Activated T-cell treated with anti-CD3 and anti-CD28 coated beads, Interleukin-2, amount 50 U/mL, for 24 hours (primary cell): Measurements from ENCODE around the gene BTBD6.
A peak's percentile ranks its signal among the peaks of the same experiment; 100 is the strongest.
"Not testable (repeated sequence)": the region's sequence is repeated elsewhere in the genome, so short reads cannot be mapped to it uniquely, and the experiment has no call there.

ENCODE experiments used
- DNase-seq: peaks from one replicate; pipeline ENCODE4 v3.0.0-alpha.2; 2020
- H3K27ac Mint-ChIP-seq: 2 replicates; pipeline ENCODE4 v1.8.0; 2020; ENCODE audit warnings: mild to moderate bottlenecking, mixed read lengths
- H3K27me3 Mint-ChIP-seq: 2 replicates; pipeline ENCODE4 v1.8.0; 2020; ENCODE audit warnings: mixed read lengths
- H3K36me3 Mint-ChIP-seq: 2 replicates; pipeline ENCODE4 v1.8.0; 2020; ENCODE audit warnings: low read depth, mixed read lengths
- H3K4me1 Mint-ChIP-seq: 2 replicates; pipeline ENCODE4 v1.8.0; 2020; ENCODE audit warnings: low read depth, mixed read lengths
- H3K4me3 Mint-ChIP-seq: 2 replicates; pipeline ENCODE4 v1.8.0; 2020; ENCODE audit warnings: mild to moderate bottlenecking, moderate library complexity, mixed read lengths
- H3K9me3 Mint-ChIP-seq: 2 replicates; pipeline ENCODE4 v1.8.0; 2020; ENCODE audit warnings: mixed read lengths

The BTBD6 gene

GRCh38 chr14:105281371-105282097, 33.2 kb downstream of the BTBD6 start:
- Mint-ChIP-seq H3K27me3 (no peaks in the 10 kb centered on the region), H3K9me3 (no peaks in the 10 kb centered on the region), H3K4me3 (no peak overlapping the region), H3K27ac (peak overlapping the region; percentile 17), H3K36me3 (peaks cover 33% of the 10 kb centered on the region), H3K4me1 (peaks cover 31% of the 10 kb centered on the region)
- DNase-seq: no peak

DNA sequence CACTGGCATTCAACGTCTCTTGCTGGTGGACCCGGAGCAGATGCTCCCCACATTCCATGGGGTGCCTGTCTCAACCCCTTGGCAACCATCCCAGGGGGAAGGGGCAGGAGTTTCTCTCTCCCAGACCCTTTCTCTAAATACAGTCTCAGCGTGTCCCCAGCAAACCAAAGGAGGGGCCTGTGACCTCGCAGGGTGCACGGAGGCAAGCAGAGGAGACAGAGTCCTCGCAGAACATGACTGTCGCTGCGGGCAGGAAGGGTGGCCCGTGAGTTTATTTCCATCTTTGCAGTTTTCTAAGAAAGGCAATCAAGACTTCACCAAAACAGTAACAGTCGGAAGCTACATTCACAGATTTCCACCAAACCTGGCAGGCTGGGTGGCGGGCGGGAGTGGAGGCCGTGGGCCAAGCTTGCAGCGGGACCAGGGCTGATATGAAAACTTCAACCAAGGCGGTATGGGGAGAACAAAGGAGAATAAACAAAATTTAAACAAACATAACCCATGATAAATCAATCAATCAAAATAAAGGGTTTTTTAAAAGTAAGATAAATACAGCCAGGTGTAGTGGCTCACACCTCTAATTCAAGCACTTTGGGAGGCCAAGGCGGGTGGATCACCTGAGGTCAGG, 33.9 kb downstream of the BTBD6 start:
- peaks cover 31% of the 10 kb centered on the region for H3K4me1 Mint-ChIP-seq
- no peak overlapping the region for H3K27ac Mint-ChIP-seq
- no peak for DNase-seq
- H3K9me3 Mint-ChIP-seq: no peaks in the 10 kb centered on the region
- no peak overlapping the region for H3K4me3 Mint-ChIP-seq
- H3K36me3 Mint-ChIP-seq: peaks cover 33% of the 10 kb centered on the region
- H3K27me3 Mint-ChIP-seq: no peaks in the 10 kb centered on the region

DNA sequence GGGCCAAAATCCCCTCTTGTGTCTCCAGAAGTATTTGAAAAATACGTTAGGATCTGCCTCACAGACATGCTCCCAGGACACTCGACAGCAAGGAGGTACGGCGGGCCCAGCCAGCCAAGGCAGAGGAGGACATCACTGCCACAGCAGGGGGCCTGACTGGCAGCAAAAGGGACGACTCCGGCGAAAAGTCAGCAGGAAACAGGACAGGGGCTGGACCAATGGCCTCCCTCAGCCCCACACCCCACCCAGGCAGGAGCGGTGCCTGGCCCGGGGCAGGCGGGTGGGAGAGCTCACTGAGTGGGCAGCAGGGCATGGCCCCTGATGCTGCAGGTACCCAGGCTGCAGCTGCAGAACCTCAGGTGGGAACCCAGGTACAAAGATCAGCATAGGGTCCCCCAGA, 34.7 kb downstream of the BTBD6 start:
- Mint-ChIP-seq H3K4me1 (peaks cover 31% of the 10 kb centered on the region), H3K9me3 (no peaks in the 10 kb centered on the region), H3K4me3 (no peak overlapping the region), H3K36me3 (peaks cover 33% of the 10 kb centered on the region), H3K27me3 (no peaks in the 10 kb centered on the region), H3K27ac (no peak overlapping the region)
- no peak for DNase-seq

GRCh38 chr14:105283899-105284298, 35.6 kb downstream of the BTBD6 start:
- Mint-ChIP-seq H3K4me1 (peaks cover 31% of the 10 kb centered on the region), H3K36me3 (peaks cover 33% of the 10 kb centered on the region), H3K27ac (peak overlapping the region; percentile 71), H3K27me3 (no peaks in the 10 kb centered on the region), H3K9me3 (no peaks in the 10 kb centered on the region), H3K4me3 (no peak overlapping the region)
- DNase-seq: no peak

DNA sequence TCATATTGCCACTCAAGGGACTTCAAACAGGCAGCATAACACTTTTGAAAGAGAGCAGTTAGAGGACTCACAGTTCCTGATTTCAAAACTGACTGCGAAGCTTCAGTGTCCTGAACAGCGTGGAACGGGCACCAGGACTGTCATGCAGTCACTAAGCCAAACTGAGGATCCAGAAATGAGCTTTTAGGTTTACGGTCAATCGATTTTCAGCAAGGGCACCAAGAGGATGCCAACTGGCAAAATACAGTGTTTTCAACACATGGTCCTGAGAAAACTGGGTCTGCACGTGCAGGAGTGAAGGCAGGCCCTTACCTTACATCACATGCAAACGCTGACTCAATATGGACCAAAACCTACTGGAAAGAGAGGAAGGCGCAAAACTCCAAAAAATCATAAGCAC, 36.8 kb downstream of the BTBD6 start:
- no peak for DNase-seq
- no peak overlapping the region for H3K27ac Mint-ChIP-seq
- H3K36me3 Mint-ChIP-seq: peaks cover 29% of the 10 kb centered on the region
- H3K4me3 Mint-ChIP-seq: no peak overlapping the region
- H3K27me3 Mint-ChIP-seq: no peaks in the 10 kb centered on the region
- no peaks in the 10 kb centered on the region for H3K9me3 Mint-ChIP-seq
- peaks cover 26% of the 10 kb centered on the region for H3K4me1 Mint-ChIP-seq

GRCh38 chr14:105286759-105287144, 38.4 kb downstream of the BTBD6 start:
- Mint-ChIP-seq H3K36me3 (peaks cover 24% of the 10 kb centered on the region), H3K9me3 (no peaks in the 10 kb centered on the region), H3K4me1 (peaks cover 34% of the 10 kb centered on the region), H3K27me3 (no peaks in the 10 kb centered on the region), H3K27ac (no peak overlapping the region), H3K4me3 (no peak overlapping the region)
- no peak for DNase-seq

GRCh38 chr14:105287249-105288102, 39.1 kb downstream of the BTBD6 start:
- Mint-ChIP-seq H3K27ac (no peak overlapping the region), H3K4me1 (peaks cover 30% of the 10 kb centered on the region), H3K36me3 (peaks cover 23% of the 10 kb centered on the region), H3K4me3 (no peak overlapping the region), H3K27me3 (no peaks in the 10 kb centered on the region), H3K9me3 (no peaks in the 10 kb centered on the region)
- no peak for DNase-seq

- H3K4me1 Mint-ChIP-seq: peaks cover 39% of the 10 kb centered on the region
- not testable (repeated sequence) for DNase-seq, H3K4me3 Mint-ChIP-seq, H3K9me3 Mint-ChIP-seq, H3K27ac Mint-ChIP-seq, H3K27me3 Mint-ChIP-seq
- H3K36me3 Mint-ChIP-seq: peaks cover 17% of the 10 kb centered on the region
These were observed 40.6 kb downstream of the BTBD6 start for GRCh38 chr14:105288936-105289335.

DNA sequence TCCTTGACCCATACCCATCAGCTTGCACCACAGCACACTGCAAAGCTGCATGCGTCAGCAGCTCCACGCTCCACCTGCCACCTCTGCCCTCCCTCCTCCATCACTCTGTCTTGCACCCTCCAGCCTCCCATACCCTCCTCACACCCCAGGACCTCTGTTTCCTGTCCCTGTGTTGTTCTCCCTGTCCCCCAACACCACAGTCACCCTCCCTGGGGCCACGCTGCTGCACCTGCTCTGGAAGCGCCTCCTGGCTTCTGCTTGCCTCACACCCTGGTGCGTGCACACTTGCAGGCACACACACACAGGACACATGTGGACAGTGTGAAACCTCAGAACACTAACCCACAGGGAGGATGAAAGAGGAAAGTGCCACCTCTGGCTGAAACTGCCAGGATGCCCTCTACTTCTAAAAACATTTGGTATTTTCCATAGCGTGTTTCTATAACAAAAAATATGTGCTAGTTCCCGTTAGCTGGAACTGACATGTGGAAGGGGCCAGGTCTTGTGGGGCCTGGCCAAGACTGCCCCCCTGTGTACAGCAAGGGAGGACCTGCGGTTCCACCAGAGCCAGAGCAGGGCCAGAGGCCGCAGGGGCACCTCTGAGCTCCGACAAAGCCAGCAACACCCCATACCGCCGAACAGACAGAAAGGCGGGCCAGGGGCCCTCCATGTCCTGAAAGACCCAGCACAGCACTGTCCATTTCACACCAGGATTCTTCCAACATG, 42.5 kb downstream of the BTBD6 start:
- H3K4me1 Mint-ChIP-seq: peaks cover 40% of the 10 kb centered on the region
- H3K36me3 Mint-ChIP-seq: peaks cover 7% of the 10 kb centered on the region
- peak overlapping the region; percentile 85 for H3K27ac Mint-ChIP-seq
- no peaks in the 10 kb centered on the region for H3K9me3 Mint-ChIP-seq
- H3K27me3 Mint-ChIP-seq: no peaks in the 10 kb centered on the region
- no peak overlapping the region for H3K4me3 Mint-ChIP-seq
- no peak for DNase-seq

DNA sequence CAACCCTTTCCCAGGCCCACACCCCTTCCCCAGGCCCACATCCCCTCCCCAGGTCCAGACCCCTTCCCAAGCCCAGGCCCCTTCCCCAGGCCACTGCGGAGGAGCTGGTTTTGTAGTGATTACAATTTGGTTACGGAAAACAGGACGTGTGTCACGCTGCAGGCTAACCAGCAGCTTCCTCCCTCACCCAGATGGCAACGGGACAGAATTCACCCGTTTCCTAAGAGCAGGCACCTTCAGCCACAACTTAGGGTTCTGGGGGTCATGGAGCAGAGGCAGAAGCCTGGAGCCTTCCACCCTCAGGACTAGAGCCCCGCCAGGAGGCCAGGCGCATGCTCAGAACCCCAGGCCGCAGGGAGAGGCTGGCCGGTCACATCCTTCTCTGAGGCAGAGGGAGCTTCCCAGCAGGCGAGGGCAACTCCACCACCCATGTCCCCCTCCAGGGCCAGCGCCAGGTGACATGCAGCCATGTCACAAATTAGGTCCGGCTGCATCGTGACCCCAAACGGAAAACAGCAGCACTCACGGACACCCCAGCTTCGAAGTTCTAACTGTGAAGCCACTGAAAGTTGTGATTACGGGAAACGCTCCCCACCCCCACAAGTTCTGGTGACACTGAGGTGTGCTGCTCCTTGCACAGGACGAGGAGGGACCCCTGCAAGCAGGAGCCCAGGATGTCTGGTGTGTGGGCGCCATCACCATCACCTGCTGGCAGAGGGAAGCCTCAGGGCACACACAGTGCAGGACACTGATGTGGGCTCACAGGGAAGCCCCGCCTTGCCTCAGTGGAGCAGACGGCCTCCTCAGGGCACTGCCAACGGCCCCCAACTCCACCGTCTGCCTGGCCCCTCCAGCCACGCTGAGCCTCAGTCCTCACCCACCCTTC, 44.7 kb downstream of the BTBD6 start:
- Mint-ChIP-seq H3K4me1 (peaks cover 42% of the 10 kb centered on the region), H3K36me3 (peaks cover 5% of the 10 kb centered on the region), H3K9me3 (no peaks in the 10 kb centered on the region), H3K27me3 (no peaks in the 10 kb centered on the region), H3K27ac (peak overlapping the region; percentile 88), H3K4me3 (peak overlapping the region; percentile 67)
- peak; percentile 62 for DNase-seq

DNA sequence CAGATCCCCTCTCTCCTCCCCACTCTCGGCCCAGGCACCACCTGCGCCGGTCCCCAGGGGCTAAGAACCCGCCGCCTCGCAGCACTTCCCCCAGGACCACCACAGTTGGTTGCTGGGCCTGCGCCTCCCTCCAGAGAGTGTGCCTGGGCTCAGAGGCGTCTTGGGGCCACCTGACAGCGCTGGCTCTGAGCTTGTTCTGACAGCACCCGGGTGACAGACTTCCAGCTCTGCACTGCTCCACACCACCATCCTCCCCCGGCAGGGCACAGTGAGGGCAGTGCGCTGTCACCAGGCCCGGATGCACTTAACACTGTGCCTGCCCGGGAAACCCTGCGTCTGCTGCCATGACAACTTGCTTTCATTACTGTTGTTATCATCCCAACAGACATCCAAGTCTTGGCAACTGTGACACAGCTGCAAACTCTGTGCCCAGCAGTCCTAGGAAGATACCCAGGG, 45.8 kb downstream of the BTBD6 start:
- DNase-seq: peak; percentile 67
- H3K9me3 Mint-ChIP-seq: no peaks in the 10 kb centered on the region
- no peaks in the 10 kb centered on the region for H3K27me3 Mint-ChIP-seq
- H3K27ac Mint-ChIP-seq: peak overlapping the region; percentile 88
- peaks cover 5% of the 10 kb centered on the region for H3K36me3 Mint-ChIP-seq
- H3K4me3 Mint-ChIP-seq: peak overlapping the region; percentile 67
- H3K4me1 Mint-ChIP-seq: peaks cover 51% of the 10 kb centered on the region

GRCh38 chr14:105297311-105297710, 49.0 kb downstream of the BTBD6 start:
- Mint-ChIP-seq H3K4me1 (peaks cover 49% of the 10 kb centered on the region), H3K36me3 (peaks cover 15% of the 10 kb centered on the region)
- not testable (repeated sequence) for DNase-seq, H3K9me3 Mint-ChIP-seq, H3K27ac Mint-ChIP-seq, H3K27me3 Mint-ChIP-seq, H3K4me3 Mint-ChIP-seq

DNA sequence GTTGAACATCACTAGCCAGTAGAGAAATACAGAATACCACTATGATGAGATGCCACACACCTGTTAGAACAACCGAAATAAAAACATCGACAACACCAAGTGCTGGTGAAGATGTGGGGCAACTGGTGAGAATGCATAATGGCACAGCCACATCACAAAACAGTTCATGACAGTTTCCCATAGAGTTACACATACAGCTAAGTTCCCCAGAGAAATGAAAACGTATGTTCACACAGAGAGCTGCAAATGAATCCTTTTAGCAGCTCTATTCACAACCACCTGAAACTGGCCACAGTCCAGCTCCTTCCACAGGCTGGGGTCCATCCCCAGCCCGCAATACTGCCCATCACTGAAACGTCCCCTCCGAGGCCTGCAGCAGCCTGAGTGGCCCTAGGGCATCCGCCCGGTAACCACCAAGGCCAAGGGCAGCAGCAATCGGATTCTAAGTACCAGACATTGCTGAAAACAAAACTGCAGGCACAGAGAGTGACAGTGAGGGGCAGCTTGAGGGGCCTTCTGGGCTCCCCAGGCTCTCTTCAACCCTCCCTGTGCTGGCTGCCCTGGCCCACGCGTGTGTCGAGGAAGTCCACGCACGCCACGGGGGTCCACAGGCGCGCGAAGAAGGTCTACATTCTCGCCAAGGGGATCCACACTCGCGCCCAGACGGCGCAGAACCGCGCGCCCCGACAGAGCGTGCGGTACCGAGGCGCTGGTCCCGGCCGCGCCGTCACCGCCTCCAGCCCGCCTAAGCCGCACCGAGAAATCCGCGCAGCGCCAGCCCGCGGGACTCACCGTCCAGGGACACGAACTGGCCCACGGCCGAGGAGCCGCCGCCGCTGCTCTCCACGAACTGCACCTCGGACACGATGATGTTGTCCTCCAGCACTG, 51.6 kb downstream of the BTBD6 start:
- Mint-ChIP-seq H3K4me1 (peaks cover 33% of the 10 kb centered on the region), H3K27ac (peak overlapping the region; percentile 88), H3K4me3 (peak overlapping the region; percentile 90), H3K36me3 (peaks cover 11% of the 10 kb centered on the region), H3K9me3 (no peaks in the 10 kb centered on the region), H3K27me3 (no peaks in the 10 kb centered on the region)
- DNase-seq: no peak
